K562 (cell line): ENCODE data around the gene POLR3GL. TPM values are rescaled to one million over a fixed set of nuclear protein-coding genes. Genes with fewer than 3 reads are reported as not detected.

Experiments used
- ATAC-seq: fragments of 200-7000 bp; cut with Tn5 transposase; 3 replicates; pipeline ENCODE4 v1.9.1; 2020; ENCODE audit warnings: moderate library complexity
- BruUV-seq: library from RNA; stranded (reverse); fragments of 400-500 nt; replicated peaks from 2 replicates; lab custom pipeline; 2021; lab: Mats Ljungman, UMichigan
- CTCF ChIA-PET: fragments of 300-600 bp; formaldehyde crosslinking; extraction: SDS; loops from one replicate; lab custom pipeline; 2021; ENCODE audit warnings: low intra/inter-chr PET ratio; lab: Yijun Ruan, JAX
- POLR2A ChIA-PET: fragments of 300-600, 350-650 bp; sonication (Branson Sonifier 250); formaldehyde crosslinking; extraction: SDS; loops from one replicate; lab custom pipeline; 2021; ENCODE audit warnings: antibody characterized with exemption, inconsistent platforms; lab: Yijun Ruan, JAX
- DNase-seq, 4 experiments: peaks; one replicate each; pipeline versions ENCODE4 v3.0.0 to v3.0.0-alpha.2; 2011 to 2018; ENCODE audit warnings: low spot score in 3 of 4, mixed read lengths in 3 of 4; ENCODE audit errors: extremely low read depth in 1 of 4
- FAIRE-seq: peaks from 2 replicates; lab custom pipeline; 2011; peaks lifted over from hg19 to GRCh38; lab: Jason Lieb, UNC
- H2AFZ ChIP-seq: 2 replicates; pipeline ENCODE4 v1.6.0; 2011; ENCODE audit warnings: low read depth, low read length, control low read depth, inconsistent platforms
- H3K27ac ChIP-seq: fragments of 200-600 bp; 3 replicates; pipeline ENCODE4 v1.8.0; 2011; ENCODE audit warnings: low read depth, mild to moderate bottlenecking, control low read depth, inconsistent platforms, low read length, moderate library complexity, mixed read lengths; ENCODE audit errors: extremely low read depth
- H3K27me3 ChIP-seq, 2 experiments: fragments of 300-600 bp in 1 of 2; 2 replicates in 1 of 2; 3 replicates in 1 of 2; pipeline versions ENCODE4 v1.6.0 to v1.8.0; 2011; ENCODE audit warnings: inconsistent platforms in 2 of 2, low read length in 2 of 2, mild to moderate bottlenecking in 1 of 2, mixed read lengths in 1 of 2, moderate library complexity in 1 of 2; ENCODE audit not compliant: control insufficient read depth in 2 of 2, insufficient read depth in 2 of 2
- H3K36me3 ChIP-seq: fragments of 300-600 bp; 3 replicates; pipeline ENCODE4 v1.8.0; 2011; ENCODE audit warnings: mild to moderate bottlenecking, low read length, inconsistent platforms; ENCODE audit not compliant: control insufficient read depth, insufficient read depth
- H3K4me1 ChIP-seq, 2 experiments: fragments of 200-600 bp in 1 of 2; replicated peaks in 1 of 2; 2 replicates in 1 of 2; 3 replicates in 1 of 2; pipeline versions ENCODE4 v1.5.1 to v1.8.0; 2011; ENCODE audit warnings: inconsistent platforms in 2 of 2, low read length in 2 of 2, mild to moderate bottlenecking in 1 of 2, mixed read lengths in 1 of 2, moderate library complexity in 1 of 2; ENCODE audit not compliant: control insufficient read depth in 2 of 2, insufficient read depth in 2 of 2
- H3K4me2 ChIP-seq: 2 replicates; pipeline ENCODE4 v1.6.1; 2011; ENCODE audit warnings: low read length, control low read depth, inconsistent platforms, mixed read lengths; ENCODE audit not compliant: insufficient read depth
- H3K4me3 ChIP-seq: fragments of 200-600 bp; sonication (generic), shearing (Covaris generic); 2 replicates; pipeline ENCODE4 v1.5.1; 2016; ENCODE audit warnings: control low read depth, inconsistent platforms
- H3K79me2 ChIP-seq: fragments of 200-600 bp; 3 replicates; pipeline ENCODE4 v1.8.0; 2011; ENCODE audit warnings: low read length, inconsistent platforms; ENCODE audit not compliant: control insufficient read depth, insufficient read depth
- H3K9ac ChIP-seq, 2 experiments: 2 replicates each; pipeline versions ENCODE4 v1.6.0 to v1.6.1; 2011; ENCODE audit warnings: low read depth in 2 of 2, low read length in 2 of 2, control low read depth in 1 of 2, inconsistent platforms in 1 of 2, mild to moderate bottlenecking in 1 of 2, mixed read lengths in 1 of 2; ENCODE audit not compliant: insufficient read depth in 1 of 2
- H3K9me1 ChIP-seq: one replicate; pipeline ENCODE4 v1.6.0; 2011; ENCODE audit warnings: inconsistent platforms, mild to moderate bottlenecking, low read length, moderate library complexity; ENCODE audit not compliant: control insufficient read depth, insufficient read depth
- H3K9me3 ChIP-seq: replicated peaks from 2 replicates; pipeline ENCODE4 v1.5.1; 2011; ENCODE audit warnings: low read depth, low read length, inconsistent platforms; ENCODE audit not compliant: control insufficient read depth, insufficient read depth
- H4K20me1 ChIP-seq: replicated peaks from 2 replicates; pipeline ENCODE4 v1.6.1; 2011; ENCODE audit warnings: low read length, inconsistent platforms, mixed read lengths; ENCODE audit not compliant: control insufficient read depth, insufficient read depth
- CBFA2T2 ChIP-seq: fragments of 450-650 bp; conservative IDR thresholded peaks from 2 replicates; pipeline ENCODE4 v1.6.1; 2017; ENCODE audit warnings: mild to moderate bottlenecking
- CHD4 ChIP-seq: fragments of 200-600 bp; sonication (generic); IDR thresholded peaks from 3 replicates; pipeline ENCODE4 v1.6.1; 2012; ENCODE audit warnings: low read depth, mild to moderate bottlenecking, mixed read lengths, low read length, inconsistent platforms; ENCODE audit not compliant: insufficient read depth, insufficient replicate concordance, poor library complexity, severe bottlenecking
- NRF1 ChIP-seq, 2 experiments: fragments of 450-650 bp; IDR thresholded peaks in 1 of 2; conservative IDR thresholded peaks in 1 of 2; 2 replicates each; pipeline ENCODE4 v1.6.1; 2014; ENCODE audit warnings: mild to moderate bottlenecking in 2 of 2
- PHB2 ChIP-seq: fragments of 450-650 bp; IDR thresholded peaks from 2 replicates; pipeline ENCODE4 v1.6.1; 2017; ENCODE audit warnings: low read depth
- RFX7 ChIP-seq: fragments of 250-450 bp; sonication (Bioruptor Pico); IDR thresholded peaks from 2 replicates; pipeline ENCODE4 v1.5.1; 2021; ENCODE audit warnings: mild to moderate bottlenecking
- SMAD2 ChIP-seq: fragments of 150-350 bp; IDR thresholded peaks from 2 replicates; pipeline ENCODE4 v1.6.1; 2014; ENCODE audit warnings: low read depth, mild to moderate bottlenecking, low read length
- SNRNP70 ChIP-seq: fragments of 200-400 bp; formaldehyde crosslinking; optimal IDR thresholded peaks from 2 replicates; pipeline ENCODE3; 2017; ENCODE audit warnings: low read depth, low read length
- TCF3 ChIP-seq: sonication (generic); formaldehyde crosslinking; IDR thresholded peaks from 2 replicates; pipeline ENCODE4 v1.4.0; 2020; ENCODE audit warnings: mild to moderate bottlenecking, missing genetic modification reagents
- TOE1 ChIP-seq, 2 experiments: fragments of 450-650 bp in 1 of 2; sonication (generic) in 1 of 2; formaldehyde crosslinking in 1 of 2; IDR thresholded peaks; 2 replicates each; pipeline versions ENCODE4 v1.7.1 to v1.8.0; 2016 to 2022; ENCODE audit warnings: borderline replicate concordance in 2 of 2, mild to moderate bottlenecking in 2 of 2, antibody characterized with exemption in 1 of 2, inconsistent platforms in 1 of 2, low read depth in 1 of 2, missing genetic modification reagents in 1 of 2, moderate library complexity in 1 of 2
- ZNF175 ChIP-seq: fragments of 200-800 bp; sonication (Bioruptor generic); IDR thresholded peaks from 2 replicates; pipeline ENCODE4 v1.6.1; 2016; ENCODE audit warnings: low read depth, mild to moderate bottlenecking, missing genetic modification characterization, missing compliant biosample characterization
- ZNF436 ChIP-seq: fragments of 250-450, 450-650 bp; sonication (Bioruptor Pico); formaldehyde crosslinking; IDR thresholded peaks from 2 replicates; pipeline ENCODE4 v1.7.0; 2020; ENCODE audit warnings: mild to moderate bottlenecking
- WGBS: fragments of 100-300 bp; shearing (Covaris generic); methylation state at CpG from one replicate; pipeline ENCODE4 v1.1.6; 2016; ENCODE audit warnings: low coverage, mixed read lengths; ENCODE audit not compliant: insufficient coverage; ENCODE audit errors: missing lambda C conversion rate; 5-methylcytosine and 5-hydroxymethylcytosine counted together
- in situ Hi-C: fragments of 300-500 bp; cut with MboI; formaldehyde crosslinking; loops from 4 replicates; pipeline ENCODE4 v1.15.0; 2018; ENCODE audit warnings: inconsistent platforms, mixed read lengths
- intact Hi-C: fragments of 100-400 bp; cut with micrococcal nuclease; formaldehyde crosslinking; loops from 2 replicates; pipeline ENCODE4 v1.14.2; 2022
- polyA plus RNA-seq, 8 experiments: library from polyadenylated mRNA; depleted of rRNA in 4 of 8; stranded (reverse) in 5 of 8; unstranded in 3 of 8; fragments of >200 nt; fragmentation: Nextera tagmentation in 2 of 8; fragmentation: Illumina TruSeq in 1 of 8; extraction: Ambion mirVana in 2 of 8; extraction: Trizol in 1 of 8; gene quantifications; 2 replicates each; pipeline versions ENCODE4 v1.2.1 to v1.2.3, GENCODE V29; 2011 to 2014; ENCODE audit warnings: inconsistent platforms in 1 of 8, missing spikeins in 1 of 8
- total RNA-seq, 7 experiments: library from RNA; depleted of rRNA in 6 of 7; stranded (reverse); fragments of >200 nt in 6 of 7; fragmentation: Illumina TruSeq in 2 of 7; extraction: Trizol in 2 of 7; gene quantifications; 2 replicates each; pipeline versions ENCODE4 v1.2.1 to v1.2.3, GENCODE V29; 2011 to 2021; ENCODE audit warnings: low replicate concordance in 1 of 7
- TF ChIP-seq, protein P1 (sequence below): sonication (generic); formaldehyde crosslinking; IDR thresholded peaks from 2 replicates; pipeline ENCODE4 v1.8.1; 2023; ENCODE audit warnings: mild to moderate bottlenecking, missing genetic modification reagents, moderate library complexity
- TF ChIP-seq, protein P2 (sequence below): sonication (generic); formaldehyde crosslinking; IDR thresholded peaks from 2 replicates; pipeline ENCODE4 v1.8.1; 2022; ENCODE audit warnings: missing genetic modification reagents
- TF ChIP-seq, protein P3 (sequence below): fragments of 250-450 bp; sonication (Bioruptor Pico); IDR thresholded peaks from 2 replicates; pipeline ENCODE4 v1.4.0; 2020; ENCODE audit warnings: mild to moderate bottlenecking, moderate library complexity

Gene POLR3GL
- total and polyA plus RNA-seq, 9 of the 15 experiments (the other 6 are each of a cell fraction or from before 2014, with no cell fraction given) = 14.6 to 48.4 (median 38.2) TPM

DNA sequence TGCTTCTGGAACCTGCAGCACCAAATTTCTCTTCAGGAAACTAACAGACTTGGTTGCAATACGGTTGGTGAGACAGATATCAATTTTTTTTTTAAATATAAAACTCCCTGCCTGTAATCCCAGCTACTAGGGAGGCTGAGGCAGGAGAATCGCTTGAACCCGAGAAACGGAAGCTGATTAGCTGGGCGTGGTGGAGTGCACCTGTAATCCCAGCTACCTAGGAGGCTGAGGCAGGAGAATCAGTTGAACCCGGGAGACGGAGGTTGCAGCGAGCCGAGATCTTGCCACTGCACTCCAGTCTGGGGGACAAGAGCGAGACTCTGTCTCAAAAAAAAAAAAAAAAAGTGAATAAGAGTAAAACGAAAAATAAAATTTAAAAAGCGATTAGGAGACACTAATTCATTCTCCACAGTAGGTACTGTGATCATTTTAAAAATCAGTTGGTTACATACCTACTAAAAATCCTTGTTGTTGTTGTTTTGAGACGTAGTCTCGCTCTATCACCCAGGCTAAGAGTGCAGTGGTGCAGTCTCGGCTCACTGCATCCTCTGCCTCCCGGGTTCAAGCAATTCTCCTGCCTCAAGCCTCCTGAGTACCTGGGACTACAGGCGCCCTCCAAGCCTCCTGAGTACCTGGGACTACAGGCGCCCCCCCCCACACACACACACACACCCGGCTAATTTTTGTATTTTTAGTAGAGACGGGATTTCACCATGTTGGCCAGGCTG, 36.4 kb upstream of the POLR3GL start:
- no peak for FAIRE-seq
- H3K4me2 ChIP-seq = peak overlapping the region; percentile 94
- no peak for DNase-seq
- no peaks in the 10 kb centered on the region for H3K9me3 ChIP-seq
- H3K9me1 ChIP-seq = no peaks in the 10 kb centered on the region
- H3K79me2 ChIP-seq = peaks cover 22% of the 10 kb centered on the region
- WGBS = 31% methylated on average over 20 of the region's 20 CpGs
- peak overlapping the region; percentile 84 for H2AFZ ChIP-seq
- peak overlapping the region; percentile 96 for H3K27ac ChIP-seq
- peaks cover 23% of the 10 kb centered on the region for H3K36me3 ChIP-seq
- peak; percentile 15 for ATAC-seq
- H4K20me1 ChIP-seq = 0 out of 2 replicates have a peak, but pooled peaks cover 3% of the 10 kb centered on the region
- POLR2A ChIA-PET = interaction anchor here (0.6 to 2.1 kb wide), 32 partner anchors 9 to 123 kb away, joined by 3 to 18 read pairs (median 6); partner anchors contain the start of genes ANKRD34A, ANKRD35, HJV and LIX1L
- CTCF ChIA-PET = no interaction called here
- BruUV-seq = TSS peak; percentile 91
- in situ Hi-C loops (no loop called here), intact Hi-C loops (no loop called here)
- peak overlapping the region; percentile 70 for H3K4me3 ChIP-seq
- H3K9ac ChIP-seq = peak overlapping the region; percentile 67 to 96
- peaks cover 12 to 13% of the 10 kb centered on the region in 2 experiments; a peak in 4 of 5 replicates for H3K4me1 ChIP-seq
- no peaks in the 10 kb centered on the region for H3K27me3 ChIP-seq
- TF ChIP-seq ZNF436 (CRISPR knock-in tag) (no peak), SNRNP70 (no peak), TOE1 (IDR thresholded peaks at IDR 0.05; ENCODE audit: borderline replicate concordance) (no peak), TOE1 (CRISPR knock-in tag; IDR thresholded peaks at IDR 0.05; ENCODE audit: borderline replicate concordance, low read depth) (no peak), TCF3 (CRISPR knock-in tag) (no peak), ZNF175 (CRISPR knock-in tag) (peak; percentile 24; the same call in 1 of the 2 replicates), SMAD2 (no peak), PHB2 (no peak), NRF1 (conservative IDR thresholded peaks at IDR 0.05 in 1 of 2, IDR thresholded peaks at IDR 0.05 in 1 of 2) (no peak), CHD4 (no peak), RFX7 (CRISPR knock-in tag) (no peak), CBFA2T2 (no peak)
- TF ChIP-seq, protein P1, sequence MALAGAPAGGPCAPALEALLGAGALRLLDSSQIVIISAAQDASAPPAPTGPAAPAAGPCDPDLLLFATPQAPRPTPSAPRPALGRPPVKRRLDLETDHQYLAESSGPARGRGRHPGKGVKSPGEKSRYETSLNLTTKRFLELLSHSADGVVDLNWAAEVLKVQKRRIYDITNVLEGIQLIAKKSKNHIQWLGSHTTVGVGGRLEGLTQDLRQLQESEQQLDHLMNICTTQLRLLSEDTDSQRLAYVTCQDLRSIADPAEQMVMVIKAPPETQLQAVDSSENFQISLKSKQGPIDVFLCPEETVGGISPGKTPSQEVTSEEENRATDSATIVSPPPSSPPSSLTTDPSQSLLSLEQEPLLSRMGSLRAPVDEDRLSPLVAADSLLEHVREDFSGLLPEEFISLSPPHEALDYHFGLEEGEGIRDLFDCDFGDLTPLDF = no peak
- TF ChIP-seq, protein P2, sequence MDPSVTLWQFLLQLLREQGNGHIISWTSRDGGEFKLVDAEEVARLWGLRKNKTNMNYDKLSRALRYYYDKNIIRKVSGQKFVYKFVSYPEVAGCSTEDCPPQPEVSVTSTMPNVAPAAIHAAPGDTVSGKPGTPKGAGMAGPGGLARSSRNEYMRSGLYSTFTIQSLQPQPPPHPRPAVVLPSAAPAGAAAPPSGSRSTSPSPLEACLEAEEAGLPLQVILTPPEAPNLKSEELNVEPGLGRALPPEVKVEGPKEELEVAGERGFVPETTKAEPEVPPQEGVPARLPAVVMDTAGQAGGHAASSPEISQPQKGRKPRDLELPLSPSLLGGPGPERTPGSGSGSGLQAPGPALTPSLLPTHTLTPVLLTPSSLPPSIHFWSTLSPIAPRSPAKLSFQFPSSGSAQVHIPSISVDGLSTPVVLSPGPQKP (CRISPR knock-in tag) = no peak
- TF ChIP-seq, protein P3, sequence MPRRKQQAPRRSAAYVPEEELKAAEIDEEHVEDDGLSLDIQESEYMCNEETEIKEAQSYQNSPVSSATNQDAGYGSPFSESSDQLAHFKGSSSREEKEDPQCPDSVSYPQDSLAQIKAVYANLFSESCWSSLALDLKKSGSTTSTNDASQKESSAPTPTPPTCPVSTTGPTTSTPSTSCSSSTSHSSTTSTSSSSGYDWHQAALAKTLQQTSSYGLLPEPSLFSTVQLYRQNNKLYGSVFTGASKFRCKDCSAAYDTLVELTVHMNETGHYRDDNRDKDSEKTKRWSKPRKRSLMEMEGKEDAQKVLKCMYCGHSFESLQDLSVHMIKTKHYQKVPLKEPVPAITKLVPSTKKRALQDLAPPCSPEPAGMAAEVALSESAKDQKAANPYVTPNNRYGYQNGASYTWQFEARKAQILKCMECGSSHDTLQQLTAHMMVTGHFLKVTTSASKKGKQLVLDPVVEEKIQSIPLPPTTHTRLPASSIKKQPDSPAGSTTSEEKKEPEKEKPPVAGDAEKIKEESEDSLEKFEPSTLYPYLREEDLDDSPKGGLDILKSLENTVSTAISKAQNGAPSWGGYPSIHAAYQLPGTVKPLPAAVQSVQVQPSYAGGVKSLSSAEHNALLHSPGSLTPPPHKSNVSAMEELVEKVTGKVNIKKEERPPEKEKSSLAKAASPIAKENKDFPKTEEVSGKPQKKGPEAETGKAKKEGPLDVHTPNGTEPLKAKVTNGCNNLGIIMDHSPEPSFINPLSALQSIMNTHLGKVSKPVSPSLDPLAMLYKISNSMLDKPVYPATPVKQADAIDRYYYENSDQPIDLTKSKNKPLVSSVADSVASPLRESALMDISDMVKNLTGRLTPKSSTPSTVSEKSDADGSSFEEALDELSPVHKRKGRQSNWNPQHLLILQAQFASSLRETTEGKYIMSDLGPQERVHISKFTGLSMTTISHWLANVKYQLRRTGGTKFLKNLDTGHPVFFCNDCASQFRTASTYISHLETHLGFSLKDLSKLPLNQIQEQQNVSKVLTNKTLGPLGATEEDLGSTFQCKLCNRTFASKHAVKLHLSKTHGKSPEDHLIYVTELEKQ (CRISPR knock-in tag) = no peak
